ES-I3 (cell line): ENCODE measurements around the gene PIK3C3.
"Not testable (repeated sequence)": the region's sequence is repeated elsewhere in the genome, so short reads cannot be mapped to it uniquely, and the experiment has no call there.

Source experiments
- H3K36me3 ChIP-seq: 2 replicates; pipeline ENCODE4 v1.6.1; 2013; ENCODE audit warnings: mild to moderate bottlenecking, low read length, control low read depth, moderate library complexity; ENCODE audit not compliant: insufficient read depth
- H3K4me1 ChIP-seq: 2 replicates; pipeline ENCODE4 v1.6.1; 2013; ENCODE audit warnings: mild to moderate bottlenecking, control low read depth, low read length; ENCODE audit not compliant: insufficient read depth
- H3K9ac ChIP-seq: 2 replicates; pipeline ENCODE4 v1.6.1; 2013; ENCODE audit warnings: low read depth, mild to moderate bottlenecking, low read length, moderate library complexity
- H3K9me3 ChIP-seq: 2 replicates; pipeline ENCODE4 v1.6.1; 2013; ENCODE audit warnings: mild to moderate bottlenecking, low read length, moderate library complexity; ENCODE audit not compliant: control insufficient read depth, insufficient read depth

PIK3C3 gene

GRCh38 chr18:42086288-42086687 lies 131.3 kb downstream of the PIK3C3 start:
- H3K36me3 ChIP-seq, result no peaks in the 10 kb centered on the region; the same call in 1 of the 2 replicates

GRCh38 chr18:42087235-42087634 lies 132.2 kb downstream of the PIK3C3 start:
- Histone ChIP-seq H3K4me1 (no peaks in the 10 kb centered on the region), H3K9ac (no peak overlapping the region), H3K36me3 (no peaks in the 10 kb centered on the region; the same call in 1 of the 2 replicates), H3K9me3 (no peaks in the 10 kb centered on the region)

More at GRCh38 chr18:42086288-42086687, 131.3 kb downstream of the PIK3C3 start:
- H3K4me1 ChIP-seq, result no peaks in the 10 kb centered on the region
- H3K9me3 ChIP-seq, result no peaks in the 10 kb centered on the region
- no peak overlapping the region for H3K9ac ChIP-seq

GRCh38 chr18:42087876-42088275 lies 132.8 kb downstream of the PIK3C3 start:
- no peaks in the 10 kb centered on the region for H3K4me1 ChIP-seq
- H3K36me3 ChIP-seq, result no peaks in the 10 kb centered on the region; the same call in 1 of the 2 replicates
- H3K9me3 ChIP-seq, result no peaks in the 10 kb centered on the region
- H3K9ac ChIP-seq, result no peak overlapping the region

GRCh38 chr18:42092848-42093247 lies 137.8 kb downstream of the PIK3C3 start:
- Histone ChIP-seq H3K36me3 (no peaks in the 10 kb centered on the region), H3K9ac (no peak overlapping the region), H3K9me3 (no peaks in the 10 kb centered on the region), H3K4me1 (no peaks in the 10 kb centered on the region)

- no peak overlapping the region for H3K9ac ChIP-seq
- no peaks in the 10 kb centered on the region for H3K4me1 ChIP-seq
- H3K36me3 ChIP-seq, result no peaks in the 10 kb centered on the region
- no peaks in the 10 kb centered on the region for H3K9me3 ChIP-seq
Measured at GRCh38 chr18:42094875-42095274, 139.8 kb downstream of the PIK3C3 start.

GRCh38 chr18:42095732-42096377 lies 140.8 kb downstream of the PIK3C3 start:
- Histone ChIP-seq H3K9ac (no peak overlapping the region), H3K9me3 (no peaks in the 10 kb centered on the region), H3K4me1 (no peaks in the 10 kb centered on the region), H3K36me3 (no peaks in the 10 kb centered on the region)

GRCh38 chr18:42100248-42100647 lies 145.2 kb downstream of the PIK3C3 start:
- Histone ChIP-seq H3K4me1 (no peaks in the 10 kb centered on the region), H3K9ac (no peak overlapping the region), H3K9me3 (no peaks in the 10 kb centered on the region), H3K36me3 (no peaks in the 10 kb centered on the region)

- Histone ChIP-seq H3K4me1 (no peaks in the 10 kb centered on the region), H3K9me3 (no peaks in the 10 kb centered on the region), H3K9ac (no peak overlapping the region), H3K36me3 (no peaks in the 10 kb centered on the region)
Measured at GRCh38 chr18:42100911-42101310, 145.9 kb downstream of the PIK3C3 start.

GRCh38 chr18:42105394-42105793 lies 150.4 kb downstream of the PIK3C3 start:
- H3K9ac ChIP-seq, result no peak overlapping the region
- no peaks in the 10 kb centered on the region for H3K36me3 ChIP-seq

GRCh38 chr18:42106784-42107183 lies 151.8 kb downstream of the PIK3C3 start:
- 0 out of 2 replicates have a peak, but pooled peaks cover 2% of the 10 kb centered on the region for H3K9me3 ChIP-seq
- H3K36me3 ChIP-seq, result no peaks in the 10 kb centered on the region; the same call in 1 of the 2 replicates
- H3K4me1 ChIP-seq, result no peaks in the 10 kb centered on the region
- no peak overlapping the region for H3K9ac ChIP-seq

More at GRCh38 chr18:42105394-42105793, 150.4 kb downstream of the PIK3C3 start:
- H3K4me1 ChIP-seq, result no peaks in the 10 kb centered on the region
- no peaks in the 10 kb centered on the region for H3K9me3 ChIP-seq

GRCh38 chr18:42107287-42107686 lies 152.3 kb downstream of the PIK3C3 start:
- Histone ChIP-seq H3K4me1 (no peaks in the 10 kb centered on the region), H3K9ac (no peak overlapping the region), H3K9me3 (0 out of 2 replicates have a peak, but pooled peaks cover 2% of the 10 kb centered on the region), H3K36me3 (no peaks in the 10 kb centered on the region; the same call in 1 of the 2 replicates)

GRCh38 chr18:42107691-42108450 lies 152.8 kb downstream of the PIK3C3 start:
- Histone ChIP-seq H3K36me3 (no peaks in the 10 kb centered on the region; the same call in 1 of the 2 replicates), H3K9me3 (peaks cover 2% of the 10 kb centered on the region; the same call in 1 of the 2 replicates), H3K4me1 (no peaks in the 10 kb centered on the region), H3K9ac (no peak overlapping the region)

GRCh38 chr18:42112147-42112546 lies 157.1 kb downstream of the PIK3C3 start:
- H3K9me3 ChIP-seq, H3K36me3 ChIP-seq, H3K9ac ChIP-seq, H3K4me1 ChIP-seq: not testable (repeated sequence)

GRCh38 chr18:42112657-42113420 lies 157.8 kb downstream of the PIK3C3 start:
- no peak overlapping the region for H3K9ac ChIP-seq
- H3K4me1 ChIP-seq, result no peaks in the 10 kb centered on the region
- peaks cover 2% of the 10 kb centered on the region; the same call in 1 of the 2 replicates for H3K9me3 ChIP-seq

More at GRCh38 chr18:42112657-42113420, 157.8 kb downstream of the PIK3C3 start:
- no peaks in the 10 kb centered on the region; the same call in 1 of the 2 replicates for H3K36me3 ChIP-seq
